Calu3 (cell line): ENCODE results near the gene ARHGAP31. TPM values are rescaled to one million over a fixed set of nuclear protein-coding genes. Genes with fewer than 3 reads are reported as not detected.

Source experiments
- BruUV-seq: library from RNA; stranded (reverse); fragments of 400-500 nt; replicated peaks from 2 replicates; lab custom pipeline; 2021; lab: Mats Ljungman, UMichigan
- CTCF ChIA-PET: fragments of 300-600 bp; sonication (Branson Sonifier 250); formaldehyde crosslinking; loops from one replicate; lab custom pipeline; 2022; ENCODE audit warnings: antibody characterized with exemption; lab: Charles Lee
- DNase-seq: peaks from one replicate; pipeline ENCODE4 v3.0.0; 2022
- H3K27ac Mint-ChIP-seq: one replicate; pipeline ENCODE4 v1.8.0; 2022; ENCODE audit warnings: mixed read lengths; ENCODE audit not compliant: unreplicated experiment
- H3K27me3 Mint-ChIP-seq: one replicate; pipeline ENCODE4 v1.8.0; 2022; ENCODE audit warnings: mixed read lengths; ENCODE audit not compliant: unreplicated experiment
- H3K36me3 Mint-ChIP-seq: one replicate; pipeline ENCODE4 v1.8.0; 2022; ENCODE audit warnings: mild to moderate bottlenecking, moderate library complexity, mixed read lengths; ENCODE audit not compliant: insufficient read depth, unreplicated experiment
- H3K4me1 Mint-ChIP-seq: one replicate; pipeline ENCODE4 v1.8.0; 2022; ENCODE audit warnings: mild to moderate bottlenecking, low read depth, mixed read lengths; ENCODE audit not compliant: unreplicated experiment
- H3K4me3 Mint-ChIP-seq: one replicate; pipeline ENCODE4 v1.8.0; 2022; ENCODE audit warnings: mild to moderate bottlenecking, low read depth, moderate library complexity, mixed read lengths; ENCODE audit not compliant: unreplicated experiment
- H3K9me3 Mint-ChIP-seq: one replicate; pipeline ENCODE4 v1.8.0; 2022; ENCODE audit warnings: low read depth, mixed read lengths; ENCODE audit not compliant: unreplicated experiment
- intact Hi-C: fragments of 100-400 bp; cut with micrococcal nuclease; formaldehyde crosslinking; loops from one replicate; pipeline ENCODE4 v1.10.0; 2022; ENCODE audit not compliant: unreplicated experiment
- total RNA-seq: library from RNA; stranded (reverse); gene quantifications from 2 replicates; pipeline ENCODE4 v1.2.3, GENCODE V29; 2022
- TF ChIP-seq, protein P1 (sequence below): fragments of 200-600 bp; IDR thresholded peaks from one replicate; pipeline ENCODE4 v1.8.0; 2022; ENCODE audit warnings: antibody characterized with exemption; ENCODE audit not compliant: unreplicated experiment

ARHGAP31 gene
- total RNA-seq, 1 experiment from 2014 or later: 0.52 TPM

DNA sequence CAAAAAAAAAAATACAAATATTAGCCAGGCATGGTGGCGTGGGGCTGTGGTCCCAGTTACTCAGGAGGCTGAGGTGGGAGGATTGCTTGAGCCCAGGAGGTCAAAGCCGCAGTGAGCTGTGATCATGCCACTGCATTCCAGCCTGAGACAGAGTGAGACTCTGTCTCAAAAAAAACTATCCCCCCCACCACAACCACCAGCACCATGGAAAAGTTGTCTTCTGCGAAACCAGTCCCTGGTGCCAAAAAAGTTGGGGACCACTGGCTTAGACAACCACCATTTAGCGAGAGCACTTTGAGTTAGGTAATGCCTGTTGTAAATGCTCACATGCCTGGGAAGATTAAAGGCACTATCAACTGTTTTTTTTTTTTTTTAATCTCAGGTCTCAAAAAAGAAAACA, 15.4 kb downstream of the ARHGAP31 start:
- no peaks in the 10 kb centered on the region for H3K9me3 Mint-ChIP-seq
- intact Hi-C loops: no loop called here
- H3K36me3 Mint-ChIP-seq: no peaks in the 10 kb centered on the region
- no peaks in the 10 kb centered on the region for H3K4me1 Mint-ChIP-seq
- CTCF ChIA-PET: no interaction called here
- H3K4me3 Mint-ChIP-seq: no peak overlapping the region
- DNase-seq: no peak
- BruUV-seq: no TSS peak
- no peak overlapping the region for H3K27ac Mint-ChIP-seq
- no peaks in the 10 kb centered on the region for H3K27me3 Mint-ChIP-seq
- TF ChIP-seq, protein P1, sequence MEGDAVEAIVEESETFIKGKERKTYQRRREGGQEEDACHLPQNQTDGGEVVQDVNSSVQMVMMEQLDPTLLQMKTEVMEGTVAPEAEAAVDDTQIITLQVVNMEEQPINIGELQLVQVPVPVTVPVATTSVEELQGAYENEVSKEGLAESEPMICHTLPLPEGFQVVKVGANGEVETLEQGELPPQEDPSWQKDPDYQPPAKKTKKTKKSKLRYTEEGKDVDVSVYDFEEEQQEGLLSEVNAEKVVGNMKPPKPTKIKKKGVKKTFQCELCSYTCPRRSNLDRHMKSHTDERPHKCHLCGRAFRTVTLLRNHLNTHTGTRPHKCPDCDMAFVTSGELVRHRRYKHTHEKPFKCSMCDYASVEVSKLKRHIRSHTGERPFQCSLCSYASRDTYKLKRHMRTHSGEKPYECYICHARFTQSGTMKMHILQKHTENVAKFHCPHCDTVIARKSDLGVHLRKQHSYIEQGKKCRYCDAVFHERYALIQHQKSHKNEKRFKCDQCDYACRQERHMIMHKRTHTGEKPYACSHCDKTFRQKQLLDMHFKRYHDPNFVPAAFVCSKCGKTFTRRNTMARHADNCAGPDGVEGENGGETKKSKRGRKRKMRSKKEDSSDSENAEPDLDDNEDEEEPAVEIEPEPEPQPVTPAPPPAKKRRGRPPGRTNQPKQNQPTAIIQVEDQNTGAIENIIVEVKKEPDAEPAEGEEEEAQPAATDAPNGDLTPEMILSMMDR: no peak

DNA sequence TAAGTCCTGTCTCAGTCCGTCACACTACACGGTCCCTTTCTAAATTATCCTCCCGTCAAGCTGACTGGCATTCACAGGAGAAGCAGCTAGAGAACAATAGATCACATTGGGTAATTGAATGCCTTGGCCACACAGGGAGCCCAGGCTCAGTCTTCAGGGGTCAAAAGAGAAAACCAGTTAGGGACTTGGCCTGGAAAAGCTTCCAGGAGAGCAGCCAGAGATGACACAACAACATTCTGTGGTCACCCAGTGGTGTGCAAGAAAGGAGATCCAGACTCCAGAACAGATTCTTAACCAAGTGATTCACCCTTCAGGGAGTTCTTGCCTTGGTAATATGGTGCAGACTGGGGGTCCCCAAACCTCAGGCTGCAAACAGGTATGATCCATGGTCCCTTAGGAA, 15.9 kb downstream of the ARHGAP31 start:
- Mint-ChIP-seq H3K4me3 (no peak overlapping the region), H3K27ac (no peak overlapping the region)

DNA sequence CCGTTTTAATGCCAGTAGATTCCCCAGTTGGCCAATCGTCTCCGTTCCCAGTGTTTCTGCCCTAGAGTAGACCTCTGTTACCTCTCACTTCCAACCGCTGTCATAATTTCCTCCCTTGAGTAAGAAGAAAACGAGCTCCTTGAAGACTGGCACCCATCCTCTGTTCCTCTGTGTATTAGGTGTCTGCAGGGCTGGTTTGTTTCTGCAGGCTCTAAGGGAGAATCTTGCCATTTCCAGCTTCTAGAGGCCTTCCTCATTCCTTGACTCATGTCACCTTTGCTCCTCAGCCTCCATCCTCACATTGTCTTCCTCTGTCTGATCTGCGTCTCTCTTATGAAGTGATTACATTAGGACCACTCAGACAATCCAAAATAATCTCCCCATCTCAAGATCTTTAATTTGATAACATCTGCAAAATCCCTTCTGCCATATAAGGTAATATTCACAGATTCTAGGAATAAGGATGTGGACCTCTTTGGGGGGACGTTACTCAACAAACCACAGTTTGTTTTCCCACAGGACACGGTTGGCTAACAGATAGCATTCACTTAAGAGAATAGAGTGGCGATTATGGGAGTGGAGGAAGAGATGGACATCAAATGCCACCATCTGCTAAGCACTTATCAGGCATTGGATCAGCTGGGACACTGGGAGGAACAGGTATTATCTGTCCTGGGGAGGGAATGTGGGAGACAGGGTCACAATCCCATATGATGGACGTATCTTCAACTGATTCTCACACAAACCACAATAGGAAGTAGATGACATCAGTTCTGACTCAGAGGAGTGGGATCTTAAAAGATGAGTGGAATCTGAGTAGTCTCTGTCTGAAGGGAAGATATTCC, 17.1 kb downstream of the ARHGAP31 start:
- TF ChIP-seq, protein P1: no peak
- Mint-ChIP-seq H3K36me3 (no peaks in the 10 kb centered on the region), H3K9me3 (no peaks in the 10 kb centered on the region), H3K27me3 (no peaks in the 10 kb centered on the region), H3K4me1 (no peaks in the 10 kb centered on the region), H3K27ac (no peak overlapping the region), H3K4me3 (no peak overlapping the region)
- no TSS peak for BruUV-seq
- DNase-seq: no peak
- intact Hi-C loops: no loop called here
- CTCF ChIA-PET: no interaction called here

More for the DNA sequence above, 15.9 kb downstream of the ARHGAP31 start:
- no TSS peak for BruUV-seq
- no peaks in the 10 kb centered on the region for H3K27me3 Mint-ChIP-seq
- H3K9me3 Mint-ChIP-seq: no peaks in the 10 kb centered on the region
- intact Hi-C loops: no loop called here
- no peak for DNase-seq
- TF ChIP-seq, protein P1: no peak
- CTCF ChIA-PET: no interaction called here
- no peaks in the 10 kb centered on the region for H3K36me3 Mint-ChIP-seq
- H3K4me1 Mint-ChIP-seq: no peaks in the 10 kb centered on the region

DNA sequence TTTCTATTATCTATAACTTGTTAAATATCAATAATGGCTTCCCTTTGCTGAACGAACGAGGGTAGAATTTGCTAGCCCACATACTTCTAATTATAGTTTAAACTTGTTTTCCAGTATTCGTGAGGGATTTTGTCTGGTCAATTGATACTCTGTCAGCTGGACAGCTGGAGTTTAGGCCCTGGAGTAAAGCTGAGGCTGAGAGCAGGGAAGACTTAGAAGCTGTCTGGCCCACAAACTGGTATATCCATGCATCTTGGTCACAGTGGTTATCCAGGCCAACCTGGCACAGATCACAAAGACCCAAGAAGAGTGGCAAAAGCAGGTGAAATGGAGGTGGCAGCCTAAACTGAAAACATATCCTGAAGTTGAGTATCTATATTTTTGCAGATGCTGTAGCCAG, 19.3 kb downstream of the ARHGAP31 start:
- Mint-ChIP-seq H3K27ac (no peak overlapping the region), H3K9me3 (no peaks in the 10 kb centered on the region), H3K4me1 (no peaks in the 10 kb centered on the region), H3K27me3 (no peaks in the 10 kb centered on the region), H3K36me3 (no peaks in the 10 kb centered on the region), H3K4me3 (no peak overlapping the region)
- TF ChIP-seq, protein P1: no peak
- no peak for DNase-seq
- intact Hi-C loops: no loop called here
- no TSS peak for BruUV-seq
- CTCF ChIA-PET: no interaction called here
